HG02588 (cell line): ENCODE data around the gene JMJD6.

ENCODE experiments used
- ATAC-seq: cut with Tn5 transposase; IDR thresholded peaks from one replicate; pipeline ENCODE4 v1.9.1; 2021; ENCODE audit warnings: mild to moderate bottlenecking, moderate library complexity; ENCODE audit not compliant: unreplicated experiment

JMJD6 gene

DNA sequence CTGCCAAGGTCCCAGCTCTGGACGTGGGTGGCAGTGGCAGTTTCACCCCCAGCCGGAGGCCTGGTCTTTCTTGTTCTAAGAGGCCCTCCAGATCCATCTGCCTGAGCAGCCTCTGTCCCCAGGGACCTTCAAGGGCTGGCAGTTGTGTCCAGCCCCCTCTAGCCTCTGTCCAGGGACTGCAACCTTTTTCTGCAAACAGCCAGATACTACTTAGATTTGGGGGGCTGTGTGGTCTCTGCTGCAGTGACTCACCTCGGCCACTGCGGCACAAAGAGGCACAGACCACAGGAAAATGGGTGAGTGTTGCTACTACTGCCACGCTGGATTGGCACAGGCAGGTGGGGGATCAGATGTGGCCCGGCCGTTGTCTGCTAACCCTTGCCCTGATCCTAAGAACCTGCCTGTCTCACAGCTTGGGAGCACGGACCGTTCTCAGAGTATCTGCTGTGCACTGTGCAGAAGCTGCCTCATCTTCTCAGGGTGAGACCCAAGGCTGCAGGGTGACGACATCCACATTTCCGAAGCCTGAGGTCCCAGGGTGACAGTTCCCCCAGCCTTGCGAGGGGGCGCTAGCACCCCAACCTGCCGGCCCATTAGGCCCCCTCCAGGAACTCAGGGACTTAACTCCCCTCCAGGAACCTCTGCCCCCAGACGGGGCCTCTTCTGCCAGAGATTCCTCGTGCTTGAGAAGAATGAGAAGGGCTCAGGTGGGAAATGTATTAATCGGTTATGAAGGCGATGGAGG lies 43.2 kb downstream of the JMJD6 start:
- ATAC-seq = no peak

DNA sequence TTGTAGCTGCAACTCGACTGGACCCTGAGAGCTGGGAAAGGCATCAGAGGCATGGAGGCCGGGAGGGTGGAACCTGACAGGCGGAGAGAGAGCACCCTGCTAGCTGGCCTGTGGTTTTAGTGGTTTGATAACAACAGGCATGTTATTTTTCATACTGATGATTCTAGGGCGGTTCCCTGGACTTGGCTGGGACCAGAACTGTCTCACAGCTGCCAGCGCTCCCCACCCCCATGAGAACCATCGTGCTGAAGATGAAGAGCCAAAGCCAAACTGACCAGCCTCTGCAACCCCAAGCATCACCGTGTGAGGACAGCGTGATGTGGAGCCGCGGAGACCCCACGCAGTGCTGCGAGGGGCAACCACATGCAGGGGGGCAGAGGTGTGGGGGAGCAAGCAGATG lies 44.1 kb downstream of the JMJD6 start:
- no peak for ATAC-seq

DNA sequence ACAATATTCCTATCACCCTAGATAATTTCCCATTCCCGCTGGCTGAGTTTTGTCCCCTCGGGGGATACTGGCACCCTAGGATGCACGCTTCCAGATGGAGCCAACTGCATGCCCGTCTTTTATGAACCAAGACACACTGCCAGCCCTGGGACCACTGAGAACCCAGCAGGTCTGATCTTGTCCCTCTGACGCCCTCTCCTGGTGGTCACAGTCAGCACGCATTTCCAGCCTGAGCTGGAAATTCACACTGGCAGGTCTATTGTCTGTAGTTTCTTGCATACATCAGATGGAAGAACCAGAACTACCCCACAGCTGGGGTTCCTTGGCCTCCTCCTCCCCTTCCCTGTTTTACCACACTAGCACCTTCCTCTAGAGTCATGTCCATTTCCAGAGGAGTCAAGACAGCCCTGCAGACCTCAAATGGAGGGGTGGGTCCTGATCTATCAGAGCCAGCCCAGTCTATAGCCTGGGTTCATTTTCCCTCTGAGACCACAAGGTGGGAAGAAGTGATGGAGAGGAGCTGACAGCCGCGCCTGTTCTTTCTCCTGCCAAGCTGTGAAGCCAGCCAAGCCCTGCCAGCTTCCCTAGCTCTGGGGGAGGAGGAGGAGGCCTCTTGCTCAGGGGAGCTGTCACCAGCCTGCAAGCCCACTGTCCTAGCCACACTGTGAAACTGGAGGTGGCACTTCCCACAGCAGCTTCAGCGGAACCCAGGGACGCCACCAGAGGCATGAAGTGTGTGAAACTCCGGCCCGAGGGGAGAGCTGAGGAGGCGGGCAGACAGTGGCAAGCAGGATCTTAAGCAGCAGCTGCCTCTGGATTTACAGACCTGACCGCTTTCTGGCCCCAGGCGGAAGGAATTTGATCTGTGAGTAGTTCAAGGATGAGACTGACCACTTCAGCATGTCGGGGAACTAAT lies 44.9 kb downstream of the JMJD6 start:
- ATAC-seq = no peak

DNA sequence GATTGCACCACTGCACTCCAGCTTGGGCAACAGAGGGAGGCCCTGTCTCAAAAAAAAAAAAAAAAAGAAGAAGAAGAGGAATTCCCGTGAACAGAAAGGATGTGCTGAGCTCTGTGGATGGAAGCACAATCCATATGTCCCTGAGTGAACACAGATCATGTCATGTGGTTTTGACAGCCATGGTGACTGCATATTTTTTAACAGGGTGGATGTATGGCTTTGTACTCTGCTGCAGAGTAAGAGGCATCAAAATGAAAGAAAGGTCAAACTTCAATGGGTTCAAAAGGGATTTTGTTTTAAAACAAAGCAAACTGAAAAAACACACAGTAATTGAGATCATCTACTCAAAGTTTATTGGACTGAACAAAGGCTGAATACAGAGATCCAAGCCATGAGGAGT lies 47.2 kb downstream of the JMJD6 start:
- ATAC-seq = no peak

DNA sequence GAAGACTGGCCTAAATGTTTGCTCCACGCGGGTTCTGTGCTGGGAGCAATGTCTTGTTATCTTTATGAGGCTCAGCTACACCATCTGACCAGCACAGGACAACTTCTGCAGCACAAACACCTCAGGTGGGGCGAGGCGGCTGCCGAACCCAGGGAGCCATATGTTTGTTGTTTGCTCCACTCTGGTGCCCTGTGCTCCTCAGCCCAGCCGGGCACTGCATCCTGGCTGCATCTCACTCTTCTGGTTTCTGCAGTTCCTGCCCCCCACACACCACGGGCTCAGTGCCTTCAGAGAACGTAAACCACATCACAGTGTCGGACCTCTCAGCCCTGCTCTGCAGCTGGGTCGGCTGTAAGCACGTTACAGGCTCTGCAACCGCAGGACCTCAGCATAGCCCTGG lies 48.1 kb downstream of the JMJD6 start:
- no peak for ATAC-seq

DNA sequence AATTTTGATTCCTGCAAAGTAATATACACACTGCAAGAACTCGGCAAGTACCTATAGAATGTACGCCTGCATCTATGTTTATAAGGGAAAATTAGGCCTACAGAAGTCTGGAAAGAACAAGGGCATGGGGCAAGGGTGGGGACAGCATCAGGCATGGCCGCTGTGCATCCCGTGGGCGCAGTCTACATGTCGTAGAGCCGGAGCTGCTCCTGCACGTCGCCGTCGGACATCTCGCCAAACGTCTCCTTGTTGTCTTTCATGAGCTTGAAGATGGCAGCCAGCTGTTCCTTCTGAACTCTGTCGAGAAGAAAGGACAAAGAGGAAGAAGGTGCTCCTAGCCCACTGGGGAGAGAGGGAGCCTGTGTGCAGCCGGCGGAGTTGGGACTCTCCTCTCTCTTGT lies 49.0 kb downstream of the JMJD6 start:
- ATAC-seq = no peak

DNA sequence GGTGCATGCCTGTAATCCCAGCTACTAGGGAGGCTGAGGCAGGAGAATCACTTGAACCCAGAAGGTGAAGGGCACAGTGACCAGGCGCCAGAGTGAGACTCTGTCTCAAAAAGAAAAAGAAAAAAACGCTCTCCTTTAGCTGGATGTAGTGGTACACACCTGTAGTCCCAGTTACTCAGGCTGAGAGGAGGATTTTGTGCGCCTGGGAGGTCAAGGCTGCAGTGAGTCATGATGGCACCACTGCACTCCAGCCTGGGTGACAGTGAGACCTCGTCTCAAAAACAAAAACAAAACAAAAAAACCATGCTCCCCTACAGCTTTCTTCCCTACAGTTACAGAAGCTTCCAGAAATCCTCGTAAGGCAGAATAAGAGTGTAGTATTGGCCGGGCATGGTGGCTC lies 49.8 kb downstream of the JMJD6 start:
- ATAC-seq = no peak

DNA sequence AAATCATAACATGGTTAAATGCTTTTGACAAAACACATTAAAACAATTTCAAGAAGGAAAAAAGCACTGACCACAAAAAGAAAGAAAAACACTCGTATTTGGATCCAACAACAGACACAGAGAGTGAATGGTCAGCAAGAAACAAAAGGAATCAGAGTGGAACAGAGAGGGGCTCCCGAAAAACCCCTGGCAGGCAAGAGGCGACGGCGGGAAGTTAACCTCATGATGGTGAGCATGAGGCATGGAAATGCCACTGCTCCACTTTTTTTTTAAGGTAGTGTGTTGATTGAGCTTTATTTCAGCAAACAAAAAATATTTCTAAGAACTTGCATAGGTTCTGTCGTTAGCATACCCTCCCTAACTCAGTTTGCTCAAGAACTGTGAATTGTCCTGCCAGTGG lies 50.8 kb downstream of the JMJD6 start:
- no peak for ATAC-seq

DNA sequence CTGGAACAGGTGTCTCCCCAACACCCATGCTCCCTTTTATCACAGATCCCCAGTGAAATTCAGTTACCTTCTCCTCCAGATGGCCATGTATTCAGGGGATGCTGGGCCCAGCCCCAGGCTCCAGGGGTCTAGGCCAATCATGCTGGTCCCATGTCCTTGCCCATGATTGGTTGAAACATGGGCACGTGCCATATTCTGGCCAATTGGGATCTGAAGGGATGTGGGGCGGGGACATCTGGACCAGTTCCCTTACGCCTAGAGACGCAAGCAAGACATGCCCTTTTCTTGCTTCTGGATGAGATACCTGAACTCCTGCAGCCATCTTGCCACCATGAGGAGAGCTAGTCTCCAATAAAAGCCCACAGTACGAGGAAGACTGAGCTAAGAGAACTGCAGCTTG lies 51.8 kb downstream of the JMJD6 start:
- no peak for ATAC-seq

DNA sequence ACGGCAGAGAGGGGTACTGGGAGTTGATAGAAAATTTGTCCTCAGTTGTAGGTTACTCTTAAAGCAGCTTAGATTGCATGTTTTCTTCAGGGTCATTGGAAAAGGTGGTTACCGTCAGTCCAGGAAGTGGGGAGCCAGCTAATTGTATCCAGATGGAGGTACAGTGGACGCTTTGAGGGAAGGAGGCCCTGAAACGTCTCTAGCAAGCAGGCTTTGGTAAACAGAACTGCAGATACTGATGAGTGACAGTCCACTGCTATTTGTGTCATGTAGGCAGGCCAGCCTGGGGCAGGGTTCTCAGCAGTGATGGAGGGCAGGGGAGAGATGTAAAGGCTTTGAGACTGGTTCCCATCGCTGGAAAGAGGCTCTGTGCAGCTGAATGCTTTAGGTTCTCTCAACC lies 52.7 kb downstream of the JMJD6 start:
- no peak for ATAC-seq

DNA sequence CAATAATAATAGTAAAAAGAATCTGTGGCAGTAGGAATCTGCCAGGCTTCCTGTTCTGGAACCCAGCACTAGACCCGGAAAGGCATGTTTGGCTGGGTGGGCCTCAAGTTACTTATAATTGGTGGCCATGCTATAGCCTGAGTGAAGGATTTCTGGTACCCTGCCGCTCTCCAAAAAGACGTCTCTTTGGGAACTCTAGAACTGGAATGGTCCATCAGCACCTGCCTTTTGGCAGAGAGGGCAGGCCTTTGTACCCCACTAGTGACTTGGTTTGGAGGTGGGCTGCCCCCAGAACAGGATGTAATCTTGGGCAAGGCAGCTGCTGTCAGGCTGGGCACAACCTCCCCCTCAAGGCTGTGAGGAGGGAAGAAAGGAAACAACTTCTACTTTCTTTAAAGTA lies 53.5 kb downstream of the JMJD6 start:
- no peak for ATAC-seq

DNA sequence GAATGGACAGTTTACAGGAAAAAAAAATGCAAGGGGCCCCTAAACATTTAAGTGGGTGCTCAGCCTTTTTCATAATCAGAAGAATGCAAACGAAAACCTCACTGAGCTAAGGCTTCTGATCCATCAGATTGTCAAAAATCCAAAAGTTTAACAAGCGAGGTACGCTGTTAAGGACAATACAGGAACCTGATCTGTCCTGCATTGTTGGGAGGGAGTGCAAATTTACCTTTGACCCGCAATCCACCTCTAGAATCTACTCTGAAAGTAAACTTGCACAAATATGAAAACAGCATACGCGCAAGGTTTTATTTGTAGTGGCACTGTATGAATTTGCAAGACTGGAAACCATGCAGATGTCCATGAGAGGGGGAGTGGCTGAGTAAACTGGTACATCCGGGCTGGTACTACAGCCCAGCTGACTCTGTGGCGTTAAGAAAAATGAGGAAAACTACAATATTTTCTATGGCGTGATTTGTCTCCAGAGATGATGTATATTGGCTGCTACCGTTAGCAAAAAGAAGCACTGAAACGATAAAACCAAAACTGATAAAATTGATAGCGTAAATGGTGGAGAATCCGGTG lies 54.0 kb downstream of the JMJD6 start:
- no peak for ATAC-seq

DNA sequence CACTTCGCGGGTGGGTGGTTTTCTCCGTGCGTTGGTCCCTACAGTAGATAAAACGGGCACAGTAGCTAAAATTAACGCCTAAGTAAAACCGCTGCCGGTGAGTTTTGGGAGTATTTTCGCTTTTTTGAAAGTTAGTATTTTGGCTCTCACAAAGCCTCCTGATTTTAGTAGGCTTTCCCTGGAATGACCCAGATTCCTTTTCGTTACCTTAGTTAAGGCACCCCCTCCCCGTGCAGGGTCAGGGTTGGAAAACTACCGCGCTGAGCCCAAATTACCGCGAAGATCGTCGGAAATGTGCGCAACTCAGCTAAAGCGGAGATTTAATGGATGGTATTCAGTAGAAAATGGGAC lies 54.5 kb downstream of the JMJD6 start:
- no peak for ATAC-seq

DNA sequence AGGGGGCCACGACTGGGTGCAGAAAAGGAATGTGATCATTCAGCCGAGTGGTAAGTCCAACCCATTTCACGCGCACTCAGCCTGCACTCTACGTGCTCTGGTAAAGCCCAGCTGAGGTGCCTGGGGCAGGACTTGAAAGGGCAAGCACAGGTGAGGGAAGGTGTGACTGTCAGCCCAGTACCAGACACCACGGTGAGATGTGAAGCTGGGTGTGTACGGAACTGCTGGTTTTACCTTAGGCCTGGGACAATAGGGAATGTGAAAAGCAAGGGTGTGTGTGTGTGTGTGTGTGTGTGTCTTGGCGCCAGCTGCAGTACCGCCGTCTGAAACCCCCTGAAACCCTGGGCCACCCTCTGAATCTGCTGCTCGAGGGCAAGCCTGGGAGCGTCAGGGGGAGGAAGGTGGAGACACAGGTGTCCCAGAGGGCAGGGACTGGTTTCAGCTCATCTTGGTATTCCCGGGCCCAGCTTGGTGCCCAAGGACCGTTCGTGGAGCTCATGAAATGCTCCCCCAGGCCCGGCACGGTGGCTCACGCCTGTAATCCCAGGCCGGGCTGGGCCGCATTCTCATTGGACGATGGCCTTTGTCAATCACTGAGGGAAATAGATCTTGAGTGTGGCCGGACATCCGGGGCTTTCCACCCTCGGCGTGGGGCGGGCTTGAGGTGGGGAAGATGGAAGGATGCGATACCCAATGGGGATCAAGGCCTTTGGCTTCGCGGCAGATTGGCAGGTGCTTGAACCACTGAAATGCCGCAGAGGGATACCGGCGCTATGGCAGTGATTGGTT lies 55.1 kb downstream of the JMJD6 start:
- peak; percentile 93 for ATAC-seq

DNA sequence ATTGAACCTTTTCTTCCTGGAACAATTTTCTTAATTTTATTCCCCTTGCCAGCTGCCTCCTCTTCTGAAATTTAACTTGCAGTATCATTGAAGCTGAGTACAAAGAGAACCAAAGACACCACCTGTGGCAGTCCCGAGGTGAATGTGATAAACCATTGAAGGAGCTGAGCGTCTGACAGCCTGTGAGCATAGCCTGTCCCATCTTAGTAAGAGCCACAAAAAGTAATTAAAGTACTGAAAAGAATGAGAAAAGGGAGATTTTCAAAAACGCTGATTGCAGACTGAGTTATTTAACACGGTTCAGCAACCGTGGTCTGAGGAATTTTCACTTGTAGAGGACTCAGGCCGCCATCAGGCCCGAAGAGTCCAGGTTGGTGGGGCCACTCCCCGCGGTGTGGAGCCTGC lies 55.7 kb downstream of the JMJD6 start:
- no peak for ATAC-seq

DNA sequence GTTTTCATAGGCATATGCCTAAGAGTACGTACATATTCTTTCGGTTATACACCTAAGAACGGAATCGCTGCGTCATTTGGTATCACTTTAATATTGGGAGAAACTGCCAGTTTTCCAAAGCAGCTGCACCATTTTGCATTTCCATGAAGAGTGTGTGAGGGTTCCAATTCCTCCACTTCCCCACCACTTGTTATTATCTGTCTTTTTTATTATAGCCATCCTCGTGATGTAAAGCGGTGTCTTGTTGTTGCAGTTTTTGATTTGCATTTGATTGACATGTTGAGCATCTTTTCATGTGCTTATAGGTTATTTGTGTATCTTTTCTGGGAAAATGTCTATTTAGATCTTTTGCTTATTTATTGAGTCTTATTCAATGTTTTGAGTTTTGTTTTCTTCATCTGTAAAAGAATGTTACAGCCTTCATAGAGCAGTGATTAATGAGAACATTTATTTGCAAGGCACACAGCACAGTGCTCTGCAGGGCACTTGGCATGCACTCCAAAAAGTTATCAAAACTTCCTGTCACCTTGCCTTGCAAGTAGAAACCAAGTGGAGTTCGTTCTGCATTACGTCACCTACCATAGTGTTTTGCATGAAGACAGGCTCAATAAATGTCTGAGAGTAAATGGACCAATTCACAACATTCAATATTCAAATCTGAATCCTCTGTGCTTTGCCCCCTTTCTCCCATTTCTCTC lies 56.2 kb downstream of the JMJD6 start:
- no peak for ATAC-seq
